HAP-1 (cell line): ENCODE results near the gene HS3ST5.
"Not testable (repeated sequence)": the region's sequence is repeated elsewhere in the genome, so short reads cannot be mapped to it uniquely, and the experiment has no call there.

ENCODE experiments used
- DNase-seq, 2 experiments: peaks; one replicate each; pipeline ENCODE4 v3.0.0-alpha.2; 2016 to 2020; ENCODE audit warnings: low spot score in 2 of 2
- H3K27me3 ChIP-seq: fragments of 250-450 bp; sonication (Bioruptor Pico); 2 replicates; pipeline ENCODE4 v1.5.1; 2020; ENCODE audit warnings: low read depth, mild to moderate bottlenecking, moderate library complexity
- H3K36me3 ChIP-seq: fragments of 250-450 bp; sonication (Bioruptor Pico); replicated peaks from 2 replicates; pipeline ENCODE4 v1.5.1; 2020; ENCODE audit warnings: mild to moderate bottlenecking
- H3K4me1 ChIP-seq: fragments of 250-450 bp; sonication (Bioruptor Pico); 2 replicates; pipeline ENCODE4 v1.5.1; 2020; ENCODE audit warnings: mild to moderate bottlenecking
- H3K4me3 ChIP-seq: fragments of 250-450 bp; sonication (Bioruptor Pico); 2 replicates; pipeline ENCODE4 v1.5.1; 2020; ENCODE audit warnings: mild to moderate bottlenecking, moderate library complexity
- H3K9me3 ChIP-seq: fragments of 250-450 bp; sonication (Bioruptor Pico); 2 replicates; pipeline ENCODE4 v1.5.1; 2020; ENCODE audit warnings: mild to moderate bottlenecking, moderate library complexity
- in situ Hi-C: fragments of 300-500 bp; cut with MboI; formaldehyde crosslinking; loops from 3 replicates; pipeline ENCODE4 v1.14.3; 2020; ENCODE audit warnings: low sequenced_read_pairs, inconsistent platforms, mixed read lengths

The HS3ST5 gene

DNA sequence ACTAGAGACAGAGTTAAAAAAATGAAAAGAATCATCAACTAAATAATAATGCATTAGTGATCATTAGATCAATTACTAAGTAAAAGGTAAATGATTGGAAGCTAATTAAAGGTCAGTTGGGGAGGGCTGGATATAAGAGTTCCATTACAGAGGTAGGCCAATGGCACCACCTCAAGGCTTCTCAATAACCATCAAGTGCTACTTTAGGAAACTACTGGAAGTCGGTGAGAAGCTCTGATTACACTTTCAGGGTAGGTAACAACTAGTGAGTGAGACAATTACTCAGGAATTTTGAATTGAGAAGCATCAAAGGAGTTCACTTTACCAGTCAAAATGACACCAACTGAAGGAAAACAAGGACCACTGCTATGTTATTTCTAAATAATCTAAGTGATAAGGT lies 281.7 kb downstream of the HS3ST5 start:
- Histone ChIP-seq H3K27me3 (no peaks in the 10 kb centered on the region), H3K4me3 (no peak overlapping the region), H3K4me1 (no peaks in the 10 kb centered on the region), H3K9me3 (no peaks in the 10 kb centered on the region), H3K36me3 (no peaks in the 10 kb centered on the region)
- in situ Hi-C loops: no loop called here
- DNase-seq: no peak

GRCh38 chr6:114058435-114058834 lies 284.4 kb downstream of the HS3ST5 start:
- H3K9me3 ChIP-seq: no peaks in the 10 kb centered on the region
- in situ Hi-C loops: no loop called here
- no peaks in the 10 kb centered on the region for H3K27me3 ChIP-seq
- no peaks in the 10 kb centered on the region for H3K36me3 ChIP-seq
- no peak overlapping the region for H3K4me3 ChIP-seq
- no peaks in the 10 kb centered on the region for H3K4me1 ChIP-seq
- DNase-seq: no peak

- Histone ChIP-seq H3K9me3 (no peaks in the 10 kb centered on the region), H3K36me3 (no peaks in the 10 kb centered on the region), H3K4me1 (no peaks in the 10 kb centered on the region), H3K27me3 (no peaks in the 10 kb centered on the region), H3K4me3 (no peak overlapping the region)
- no peak for DNase-seq
- in situ Hi-C loops: no loop called here
Observed at GRCh38 chr6:114055763-114056162, 287.1 kb downstream of the HS3ST5 start.

GRCh38 chr6:114055349-114055748 lies 287.5 kb downstream of the HS3ST5 start:
- Histone ChIP-seq H3K27me3 (no peaks in the 10 kb centered on the region), H3K9me3 (no peaks in the 10 kb centered on the region), H3K4me1 (no peaks in the 10 kb centered on the region), H3K36me3 (no peaks in the 10 kb centered on the region), H3K4me3 (no peak overlapping the region)
- in situ Hi-C loops: no loop called here
- no peak for DNase-seq

- in situ Hi-C loops: no loop called here
- H3K9me3 ChIP-seq: no peaks in the 10 kb centered on the region
- H3K27me3 ChIP-seq: no peaks in the 10 kb centered on the region
- no peaks in the 10 kb centered on the region for H3K36me3 ChIP-seq
- DNase-seq: no peak
- no peak overlapping the region for H3K4me3 ChIP-seq
- H3K4me1 ChIP-seq: no peaks in the 10 kb centered on the region
Observed at GRCh38 chr6:114053791-114054190, 289.0 kb downstream of the HS3ST5 start.

DNA sequence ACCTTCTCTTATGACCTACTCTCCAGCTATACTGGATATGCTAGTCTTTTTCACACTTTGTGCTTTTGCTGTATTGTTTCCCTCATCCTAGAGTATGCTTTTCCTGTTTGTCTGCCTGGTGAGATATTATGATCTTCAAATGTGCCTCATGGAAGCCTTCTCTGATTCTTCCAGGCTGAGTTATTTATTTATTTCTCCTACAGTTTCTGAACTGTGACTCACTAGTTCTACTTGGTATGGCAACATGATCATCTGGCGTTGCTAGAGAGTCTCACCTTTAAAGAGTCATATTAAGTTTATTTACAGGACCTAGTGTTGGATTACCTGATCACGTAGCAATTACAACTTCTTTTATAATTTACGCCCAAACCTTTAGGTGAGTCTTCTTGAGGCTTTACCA lies 290.7 kb downstream of the HS3ST5 start:
- no peak for DNase-seq
- H3K4me3 ChIP-seq: no peak overlapping the region
- H3K4me1 ChIP-seq: no peaks in the 10 kb centered on the region
- H3K27me3 ChIP-seq: no peaks in the 10 kb centered on the region
- in situ Hi-C loops: no loop called here
- no peaks in the 10 kb centered on the region for H3K9me3 ChIP-seq
- H3K36me3 ChIP-seq: no peaks in the 10 kb centered on the region

- no peak for DNase-seq
- in situ Hi-C loops: no loop called here
- H3K9me3 ChIP-seq: no peaks in the 10 kb centered on the region
- no peak overlapping the region for H3K4me3 ChIP-seq
- no peaks in the 10 kb centered on the region for H3K36me3 ChIP-seq
- no peaks in the 10 kb centered on the region for H3K4me1 ChIP-seq
- H3K27me3 ChIP-seq: no peaks in the 10 kb centered on the region
Observed at GRCh38 chr6:114051031-114051430, 291.8 kb downstream of the HS3ST5 start.

GRCh38 chr6:114049367-114049966 lies 293.4 kb downstream of the HS3ST5 start:
- Histone ChIP-seq H3K9me3 (no peaks in the 10 kb centered on the region), H3K4me3 (no peak overlapping the region), H3K27me3 (no peaks in the 10 kb centered on the region), H3K36me3 (no peaks in the 10 kb centered on the region), H3K4me1 (peaks cover under 1% of the 10 kb centered on the region; the same call in 1 of the 2 replicates)
- in situ Hi-C loops: no loop called here
- DNase-seq: no peak

DNA sequence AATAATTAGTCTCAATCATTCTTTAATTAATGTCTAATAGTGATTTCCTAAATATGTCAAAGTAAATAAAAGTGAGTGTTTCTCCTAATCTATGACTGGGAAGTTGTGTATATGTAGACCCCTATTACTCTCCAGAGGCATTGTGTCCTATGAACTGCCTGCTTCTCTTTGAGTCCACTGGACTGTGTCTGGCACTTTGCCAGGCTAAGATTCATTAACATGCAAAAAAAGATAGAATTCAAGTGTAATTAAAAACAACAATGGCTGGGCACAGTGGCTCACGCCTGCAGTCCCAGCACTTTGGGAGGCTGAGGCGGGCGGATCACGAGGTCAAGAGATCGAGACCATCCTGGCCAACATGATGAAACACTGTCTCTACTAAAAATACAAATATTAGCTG lies 298.3 kb downstream of the HS3ST5 start:
- H3K27me3 ChIP-seq, H3K36me3 ChIP-seq, in situ Hi-C loops, H3K4me3 ChIP-seq, H3K9me3 ChIP-seq: not testable (repeated sequence)
- peaks cover 28% of the 10 kb centered on the region for H3K4me1 ChIP-seq
- peak in 1 of 2 experiments; percentile 35 for DNase-seq

DNA sequence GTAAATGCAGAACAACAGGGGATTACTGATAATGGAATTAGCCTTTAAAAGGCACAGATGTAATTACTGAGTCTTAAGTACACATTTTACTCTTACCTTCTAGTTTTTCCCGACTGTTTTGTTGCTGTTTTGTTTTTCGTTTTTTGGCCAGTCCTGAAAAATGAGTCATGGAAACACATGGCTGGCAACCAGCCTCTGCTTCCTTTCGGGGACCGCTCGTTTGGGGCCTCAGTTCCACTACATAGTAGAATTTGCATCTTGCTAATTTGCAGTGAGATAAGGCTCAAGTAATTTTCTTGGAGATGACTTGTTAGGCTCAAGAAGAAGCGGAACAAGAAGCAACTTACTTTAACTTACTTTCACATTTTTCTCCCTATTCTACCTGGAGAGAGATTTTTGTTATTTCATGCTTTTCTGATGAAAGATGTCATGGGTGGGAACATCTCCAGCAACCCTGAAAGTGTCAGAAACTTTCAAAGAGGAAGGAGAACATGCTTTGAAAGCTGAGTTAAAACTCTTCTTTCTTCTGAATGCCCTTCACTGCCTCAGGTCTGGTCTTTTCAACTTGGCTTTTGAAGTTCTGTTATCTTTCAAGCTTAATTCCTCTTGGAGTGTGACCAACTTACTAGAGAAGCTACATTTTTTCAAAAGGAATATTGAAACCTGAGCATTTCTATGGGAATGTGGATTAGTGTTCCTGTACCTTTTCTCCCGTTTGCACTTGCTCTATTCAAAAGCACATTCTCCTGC lies 300.4 kb downstream of the HS3ST5 start:
- Histone ChIP-seq H3K9me3 (no peaks in the 10 kb centered on the region), H3K4me3 (no peak overlapping the region), H3K4me1 (peaks cover 28% of the 10 kb centered on the region), H3K27me3 (no peaks in the 10 kb centered on the region), H3K36me3 (no peaks in the 10 kb centered on the region)
- in situ Hi-C loops: no loop called here
- peak in 1 of 2 experiments; percentile 58 for DNase-seq

DNA sequence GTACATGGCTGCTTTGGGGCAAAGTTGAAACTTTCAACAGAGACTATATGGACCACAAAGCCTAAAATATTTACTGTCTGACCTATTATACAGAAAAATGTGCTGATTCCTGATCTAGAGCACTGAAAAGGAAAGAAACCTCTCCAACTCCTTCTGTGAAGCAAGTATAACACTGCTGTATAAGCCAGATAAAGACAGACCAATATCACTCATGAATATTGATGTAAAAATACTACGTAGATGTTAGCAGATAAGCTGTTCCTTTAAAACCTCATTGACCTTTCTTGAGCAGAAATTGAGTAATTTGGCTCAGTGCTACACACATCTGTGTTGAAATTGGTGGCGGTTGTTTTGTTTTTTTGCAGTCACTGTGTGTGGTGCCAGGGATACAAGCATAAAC lies 302.0 kb downstream of the HS3ST5 start:
- no peak for DNase-seq
- H3K36me3 ChIP-seq: no peaks in the 10 kb centered on the region
- H3K4me1 ChIP-seq: peaks cover 28% of the 10 kb centered on the region
- no peaks in the 10 kb centered on the region for H3K9me3 ChIP-seq
- no peak overlapping the region for H3K4me3 ChIP-seq
- H3K27me3 ChIP-seq: no peaks in the 10 kb centered on the region
- in situ Hi-C loops: no loop called here

DNA sequence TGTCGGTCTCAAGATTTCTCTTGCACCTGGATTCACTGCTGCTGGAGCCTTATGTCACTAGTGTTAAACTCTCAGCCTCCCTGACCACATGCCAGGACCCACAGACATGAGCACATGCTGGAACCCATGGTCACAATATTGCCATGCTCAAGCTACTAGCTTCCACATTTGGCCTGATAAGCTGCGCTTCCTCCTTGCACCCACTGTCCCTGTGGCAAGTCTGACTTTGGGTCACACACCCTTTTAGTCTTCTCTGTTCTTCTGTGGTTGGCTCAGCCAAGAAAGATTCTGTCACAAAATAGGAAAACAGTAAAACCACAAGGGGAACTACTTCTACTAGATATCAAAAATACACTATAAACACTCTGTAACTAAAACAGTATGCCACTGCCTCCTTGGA lies 303.0 kb downstream of the HS3ST5 start:
- no peak for DNase-seq
- H3K27me3 ChIP-seq: no peaks in the 10 kb centered on the region
- H3K36me3 ChIP-seq: no peaks in the 10 kb centered on the region
- peaks cover 28% of the 10 kb centered on the region for H3K4me1 ChIP-seq
- H3K4me3 ChIP-seq: no peak overlapping the region
- in situ Hi-C loops: no loop called here
- H3K9me3 ChIP-seq: no peaks in the 10 kb centered on the region

DNA sequence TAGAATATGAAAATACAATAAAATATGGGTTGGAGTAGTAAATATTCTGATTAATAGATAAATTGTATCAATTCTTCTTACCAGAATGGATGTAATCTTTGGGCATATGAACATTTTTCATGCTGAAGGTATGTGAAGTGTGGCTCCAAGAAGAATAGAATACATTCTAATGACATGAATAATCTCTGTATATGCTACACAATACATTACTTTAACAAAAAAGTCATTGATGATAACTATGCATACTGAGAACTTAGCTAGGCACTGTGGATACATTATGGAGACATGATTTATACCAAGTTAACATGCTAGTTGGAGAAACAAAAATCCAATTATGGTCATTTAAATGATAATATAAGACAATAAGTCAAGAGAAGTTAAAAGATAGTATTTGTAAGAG lies 309.2 kb downstream of the HS3ST5 start:
- Histone ChIP-seq H3K4me1 (peaks cover 6% of the 10 kb centered on the region), H3K36me3 (no peaks in the 10 kb centered on the region), H3K4me3 (no peak overlapping the region), H3K9me3 (no peaks in the 10 kb centered on the region), H3K27me3 (no peaks in the 10 kb centered on the region)
- in situ Hi-C loops: no loop called here
- no peak for DNase-seq

DNA sequence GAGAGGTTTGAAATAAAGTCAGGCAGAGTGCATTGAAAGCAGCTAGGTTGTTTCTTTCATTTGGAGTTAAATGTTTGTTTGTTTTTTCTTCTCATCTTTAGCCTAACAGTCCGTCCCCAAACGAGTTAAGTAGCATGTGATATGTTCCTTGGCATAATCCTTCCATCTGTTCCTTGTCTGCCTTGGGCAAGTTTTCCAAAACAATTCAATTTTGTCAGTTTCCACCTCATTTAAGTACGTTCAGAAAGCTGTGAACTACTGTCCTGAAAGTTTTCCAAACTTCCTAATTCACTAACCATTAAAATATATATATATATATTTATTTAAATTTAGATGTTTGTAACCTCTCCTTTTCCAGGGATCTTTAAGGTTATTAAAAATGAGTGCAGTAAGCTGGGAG lies 310.1 kb downstream of the HS3ST5 start:
- in situ Hi-C loops: no loop called here
- no peak for DNase-seq

More for the DNA sequence above, 310.1 kb downstream of the HS3ST5 start:
- H3K4me3 ChIP-seq: no peak overlapping the region
- no peaks in the 10 kb centered on the region for H3K9me3 ChIP-seq
- no peaks in the 10 kb centered on the region for H3K27me3 ChIP-seq
- no peaks in the 10 kb centered on the region for H3K36me3 ChIP-seq
- peaks cover 6% of the 10 kb centered on the region for H3K4me1 ChIP-seq
